GM19455 (cell line): ENCODE measurements around the gene LY6G5B.
A peak's percentile ranks its signal among the peaks of the same experiment; 100 is the strongest.

ENCODE experiments used
- ATAC-seq: cut with Tn5 transposase; IDR thresholded peaks from one replicate; pipeline ENCODE4 v1.9.1; 2021; ENCODE audit not compliant: unreplicated experiment

Gene LY6G5B

GRCh38 chr6:31662124-31662723 is 7.6 kb upstream of the LY6G5B start:
- no peak for ATAC-seq

GRCh38 chr6:31663126-31663960 is 6.4 kb upstream of the LY6G5B start:
- ATAC-seq = no peak

- ATAC-seq = no peak
These were observed 5.6 kb upstream of the LY6G5B start for GRCh38 chr6:31663961-31664789.

GRCh38 chr6:31664790-31665500 is 4.8 kb upstream of the LY6G5B start, which contains the start of gene GPANK1:
TSS of gene GPANK1 (minus strand) at chr6:31664997. CDS start at chr6:31664478, 519 bp downstream.
- no peak for ATAC-seq

- ATAC-seq = peak; percentile 82
These were observed 4.1 kb upstream of the LY6G5B start, which contains the start of gene CSNK2B for GRCh38 chr6:31665501-31666336. TSS of gene CSNK2B (plus strand) at chr6:31666080. CDS start at chr6:31666832, 752 bp downstream.

- ATAC-seq = no peak
These were observed 3.3 kb upstream of the LY6G5B start for GRCh38 chr6:31666337-31666965.

- ATAC-seq = no peak
These were observed 6.6 kb downstream of the LY6G5B start for GRCh38 chr6:31676322-31676903.

- no peak for ATAC-seq
These were observed 7.1 kb downstream of the LY6G5B start for GRCh38 chr6:31676904-31677303.

GRCh38 chr6:31677955-31678354 is 8.2 kb downstream of the LY6G5B start:
- ATAC-seq = no peak

GRCh38 chr6:31680226-31681134 is 10.7 kb downstream of the LY6G5B start, which contains the start of gene LY6G5C:
TSS of gene LY6G5C (minus strand) at chr6:31681067. CDS start at chr6:31680373, 694 bp downstream.
- no peak for ATAC-seq

GRCh38 chr6:31681135-31681671 is 11.4 kb downstream of the LY6G5B start:
- no peak for ATAC-seq

- ATAC-seq = no peak
These were observed 13.8 kb downstream of the LY6G5B start for GRCh38 chr6:31683591-31683990.

- no peak for ATAC-seq
These were observed 16.7 kb downstream of the LY6G5B start for GRCh38 chr6:31686483-31686882.

GRCh38 chr6:31687321-31687720 is 17.5 kb downstream of the LY6G5B start:
- no peak for ATAC-seq

- no peak for ATAC-seq
These were observed 18.3 kb downstream of the LY6G5B start for GRCh38 chr6:31687860-31688693.

GRCh38 chr6:31689249-31690110 is 19.7 kb downstream of the LY6G5B start:
- no peak for ATAC-seq
